Hindlimb muscle (tissue), 1 donor: Measurements from ENCODE around the gene TBX18. TPM values are rescaled to one million over a fixed set of nuclear protein-coding genes. Genes with fewer than 3 reads are reported as not detected.

Experiments used
- DNase-seq: peaks from one replicate; pipeline ENCODE4 v3.0.0-alpha.2; 2013
- polyA plus RNA-seq: library from polyadenylated mRNA; unstranded; fragments of 120-200 nt; gene quantifications from one replicate; pipeline ENCODE4 v1.2.1, GENCODE V29; 2013; ENCODE audit not compliant: insufficient read length

Gene TBX18
- polyA plus RNA-seq, 1 donor = 21.5 TPM

GRCh38 chr6:84669945-84670344 is 94.5 kb downstream of the TBX18 start:
- DNase-seq = no peak

- no peak for DNase-seq
These were observed 96.9 kb downstream of the TBX18 start for GRCh38 chr6:84667252-84668213.

- DNase-seq = no peak
These were observed 99.0 kb downstream of the TBX18 start for GRCh38 chr6:84665401-84665800.

- no peak for DNase-seq
These were observed 100.5 kb downstream of the TBX18 start for GRCh38 chr6:84663866-84664265.

- DNase-seq = no peak
These were observed 106.9 kb downstream of the TBX18 start for GRCh38 chr6:84657486-84657885.

GRCh38 chr6:84657025-84657424 is 107.4 kb downstream of the TBX18 start:
- DNase-seq = no peak

GRCh38 chr6:84653027-84653551 is 111.3 kb downstream of the TBX18 start:
- DNase-seq = no peak

- DNase-seq = peak; percentile 19
These were observed 111.9 kb downstream of the TBX18 start for GRCh38 chr6:84652356-84653026.

GRCh38 chr6:84651583-84651982 is 112.8 kb downstream of the TBX18 start:
- no peak for DNase-seq

- DNase-seq = no peak
These were observed 116.0 kb downstream of the TBX18 start for GRCh38 chr6:84648444-84648843.

GRCh38 chr6:84645563-84646266 is 118.7 kb downstream of the TBX18 start:
- no peak for DNase-seq

GRCh38 chr6:84645000-84645399 is 119.4 kb downstream of the TBX18 start:
- no peak for DNase-seq

GRCh38 chr6:84643778-84644177 is 120.6 kb downstream of the TBX18 start:
- DNase-seq = no peak

GRCh38 chr6:84641076-84641475 is 123.3 kb downstream of the TBX18 start:
- no peak for DNase-seq

- DNase-seq = no peak
These were observed 125.0 kb downstream of the TBX18 start for GRCh38 chr6:84639396-84639795.

GRCh38 chr6:84638286-84638685 is 126.1 kb downstream of the TBX18 start:
- no peak for DNase-seq
